Urothelium cell line (cell line): ENCODE measurements around the gene MSTN.

Source experiments
- DNase-seq: peaks from one replicate; pipeline ENCODE4 v3.0.0; 2011; ENCODE audit warnings: low spot score, mixed read lengths
- FAIRE-seq: peaks from 2 replicates; lab custom pipeline; 2011; peaks lifted over from hg19 to GRCh38; lab: Jason Lieb, UNC

The MSTN gene

GRCh38 chr2:190062601-190063000 lies at the start of gene MSTN:
Gene MSTN (minus strand): TSS chr2:190062729. CDS start chr2:190062596, 133 bp downstream.
- FAIRE-seq (no peak), DNase-seq (no peak)

DNA sequence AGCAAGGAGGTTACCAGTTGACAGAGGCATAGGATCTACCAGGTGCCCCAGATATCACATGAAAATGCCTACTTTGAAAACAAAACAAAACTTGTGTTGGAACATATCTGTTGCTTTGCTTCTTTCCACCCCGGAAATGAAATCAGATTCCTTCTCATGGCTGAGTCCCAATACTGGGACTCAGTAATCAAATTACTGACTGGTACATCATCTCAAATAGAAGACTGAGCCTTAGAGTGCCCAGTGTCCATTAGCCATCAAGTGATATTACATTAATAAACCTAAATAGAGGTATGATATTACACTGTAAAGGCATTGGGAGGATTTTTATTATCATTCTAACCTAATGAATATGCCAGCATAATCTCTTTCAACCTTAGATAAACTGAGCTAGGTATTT lies 48.6 kb upstream of the MSTN start:
- FAIRE-seq (no peak), DNase-seq (no peak)

DNA sequence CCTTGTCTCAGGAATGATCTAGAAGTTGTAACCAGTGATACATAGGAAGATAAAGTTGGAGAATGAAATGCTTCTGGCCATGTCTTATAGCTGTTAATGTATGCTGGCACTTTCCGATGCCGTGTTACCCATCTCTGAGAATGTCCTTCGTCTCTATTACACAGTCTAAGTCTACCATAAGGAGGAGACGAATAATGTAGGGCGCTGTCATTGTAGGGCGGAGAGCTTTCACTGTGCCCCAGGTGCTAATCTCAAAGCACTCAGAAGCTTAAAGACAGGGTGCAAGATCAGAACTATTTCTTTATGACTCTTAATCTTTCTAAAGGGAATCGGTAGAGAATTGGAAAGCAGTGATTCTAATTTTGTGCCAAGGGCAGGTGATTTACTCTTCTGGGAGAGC lies 48.2 kb upstream of the MSTN start:
- DNase-seq: no peak
- no peak for FAIRE-seq

DNA sequence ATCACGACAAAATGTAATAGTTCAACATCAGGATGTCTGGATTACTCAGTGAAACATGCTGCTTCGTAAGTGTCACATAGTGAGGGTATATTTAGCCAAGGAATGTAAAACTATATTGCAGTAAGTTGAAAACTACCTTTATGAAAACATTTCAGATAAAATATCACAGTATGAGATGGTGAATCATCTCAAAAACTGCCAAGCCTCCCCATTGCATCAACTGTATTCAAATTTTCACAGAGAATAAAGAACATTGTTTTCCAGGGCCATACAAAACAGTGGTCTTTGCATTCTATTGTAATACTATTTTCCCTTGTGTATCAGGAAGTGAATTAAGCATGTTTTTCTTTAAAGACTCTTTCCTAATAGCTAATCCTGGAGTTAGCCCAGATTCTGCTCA lies 47.6 kb upstream of the MSTN start:
- FAIRE-seq (no peak), DNase-seq (no peak)

- FAIRE-seq: no peak
- no peak for DNase-seq
These were observed 44.9 kb upstream of the MSTN start for GRCh38 chr2:190107409-190107808.

- DNase-seq (no peak), FAIRE-seq (no peak)
These were observed 44.3 kb upstream of the MSTN start for GRCh38 chr2:190106783-190107182.

DNA sequence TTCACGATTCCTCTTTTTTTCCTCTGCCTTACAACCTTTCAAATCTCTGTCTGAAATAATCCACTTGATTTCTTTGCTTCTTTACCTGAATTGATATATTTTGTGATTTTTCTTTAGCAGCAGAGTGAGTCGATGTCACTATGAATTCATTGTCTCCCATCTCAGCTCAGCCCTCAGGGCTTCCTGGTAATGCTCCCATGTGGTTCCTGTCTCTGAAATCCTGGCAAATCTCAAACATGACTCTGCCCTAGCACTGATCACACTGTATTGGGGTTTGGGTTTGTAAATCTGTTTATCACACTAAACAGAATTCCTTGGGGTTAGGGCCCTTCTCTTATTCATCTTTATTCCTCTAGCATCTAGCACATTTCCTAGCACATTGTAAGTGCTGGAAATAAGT lies 43.0 kb upstream of the MSTN start:
- DNase-seq (no peak), FAIRE-seq (no peak)

GRCh38 chr2:190103144-190103543 lies 40.6 kb upstream of the MSTN start:
- DNase-seq: no peak

DNA sequence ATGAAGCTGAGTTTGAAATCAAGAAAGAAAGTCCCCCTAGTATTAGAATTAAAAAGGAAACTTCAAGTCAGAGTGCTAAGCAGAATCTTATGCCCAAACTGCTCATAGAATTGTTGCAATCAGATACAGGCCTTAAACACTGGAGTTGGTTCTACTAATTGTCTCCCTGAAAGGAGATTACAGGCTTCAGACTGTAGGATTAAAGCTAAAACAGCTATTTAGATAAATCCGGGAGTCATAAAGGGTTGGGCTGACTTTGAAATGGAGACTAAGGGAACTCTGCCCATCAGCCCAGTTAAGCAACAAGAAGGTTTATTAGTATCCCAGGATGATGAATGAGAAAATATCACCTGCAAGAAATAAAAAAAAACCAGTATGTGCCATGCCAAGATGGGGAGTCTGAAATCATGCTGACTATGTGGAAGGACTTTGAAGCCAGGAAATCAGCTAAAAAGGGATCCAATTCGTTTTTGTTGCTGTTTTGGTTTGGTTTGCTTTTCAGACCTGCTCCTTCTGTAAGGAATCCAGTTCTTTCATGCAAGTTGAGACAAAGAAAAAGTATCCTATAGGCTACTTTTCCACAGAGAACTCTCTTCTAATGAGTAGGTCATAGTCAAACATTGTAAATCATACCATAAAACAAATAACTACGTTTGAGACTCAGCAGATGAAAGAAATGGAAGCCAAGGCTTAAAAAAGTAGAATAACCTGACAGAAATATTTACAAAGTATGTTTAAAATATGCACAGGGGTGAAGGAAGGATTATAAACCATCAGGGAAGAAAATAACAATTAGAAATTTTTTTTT lies 37.6 kb upstream of the MSTN start:
- FAIRE-seq: no peak

More at GRCh38 chr2:190103144-190103543, 40.6 kb upstream of the MSTN start:
- no peak for FAIRE-seq

GRCh38 chr2:190098851-190099250 lies 36.3 kb upstream of the MSTN start:
- DNase-seq: no peak

More for the DNA sequence above, 37.6 kb upstream of the MSTN start:
- no peak for DNase-seq

DNA sequence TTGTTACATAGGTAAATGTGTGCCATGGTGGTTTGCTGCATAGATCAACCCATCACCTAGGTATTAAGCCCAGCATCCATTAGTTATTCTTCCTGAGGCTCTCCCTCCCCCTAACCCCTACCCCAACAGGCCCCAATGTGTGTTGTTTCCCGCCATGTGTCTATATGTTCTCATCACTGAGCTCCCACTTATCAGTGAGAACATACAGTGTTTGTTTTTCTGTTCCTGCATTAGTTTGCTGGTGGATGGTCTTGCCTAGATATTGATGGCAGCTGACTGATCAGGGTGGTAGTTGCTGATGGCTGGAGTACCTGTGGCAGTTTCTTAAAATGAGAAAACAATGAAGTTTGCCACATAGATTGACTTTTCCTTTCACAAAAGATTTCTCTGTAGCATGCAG lies 34.6 kb upstream of the MSTN start:
- FAIRE-seq (no peak), DNase-seq (no peak)

More at GRCh38 chr2:190098851-190099250, 36.3 kb upstream of the MSTN start:
- FAIRE-seq: no peak

- DNase-seq (no peak), FAIRE-seq (no peak)
These were observed 31.9 kb upstream of the MSTN start for GRCh38 chr2:190094316-190094871.

- FAIRE-seq: no peak
- DNase-seq: no peak
These were observed 31.3 kb upstream of the MSTN start for GRCh38 chr2:190093793-190094192.

DNA sequence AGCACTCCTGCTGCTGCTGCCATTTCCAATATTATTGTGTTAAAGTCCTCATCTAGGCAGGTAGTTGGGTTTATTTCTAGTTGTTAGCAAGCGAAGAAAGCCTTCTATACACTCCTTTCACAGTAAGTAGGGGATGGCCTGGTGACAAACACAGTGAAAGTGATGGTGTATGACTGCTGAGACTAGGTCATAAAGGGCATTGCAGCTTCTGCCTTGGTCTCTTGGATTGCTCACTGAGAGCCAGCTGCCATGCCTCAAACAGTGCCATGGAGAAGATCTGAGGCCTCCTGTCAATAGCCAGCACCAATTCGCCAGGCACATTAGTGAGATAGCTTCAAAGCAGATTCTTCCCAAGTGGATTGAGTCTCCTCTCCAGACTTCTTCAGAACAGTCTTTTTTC lies 27.6 kb upstream of the MSTN start:
- DNase-seq (no peak), FAIRE-seq (no peak)

DNA sequence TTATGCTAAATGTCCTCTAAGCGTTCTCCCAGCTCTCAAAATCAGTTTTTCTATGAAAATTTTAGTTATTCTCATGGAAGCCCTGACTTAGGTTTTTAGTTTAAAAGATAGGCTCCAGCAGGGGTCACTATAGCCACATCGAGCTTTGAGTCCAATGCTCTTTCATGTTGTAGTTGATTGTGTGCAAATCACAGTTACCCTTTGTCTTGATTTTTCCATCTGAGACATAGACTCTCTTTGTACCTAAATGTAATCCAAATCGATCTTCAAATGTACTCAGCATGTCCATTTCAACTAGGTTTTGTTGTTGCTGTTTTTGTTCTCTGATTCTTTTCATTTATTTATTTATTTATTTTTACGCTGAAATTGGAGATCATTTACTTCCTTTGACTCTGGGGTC lies 26.4 kb upstream of the MSTN start:
- peak; percentile 36 for DNase-seq
- no peak for FAIRE-seq

- DNase-seq (no peak), FAIRE-seq (no peak)
These were observed 22.2 kb upstream of the MSTN start for GRCh38 chr2:190084704-190085103.

DNA sequence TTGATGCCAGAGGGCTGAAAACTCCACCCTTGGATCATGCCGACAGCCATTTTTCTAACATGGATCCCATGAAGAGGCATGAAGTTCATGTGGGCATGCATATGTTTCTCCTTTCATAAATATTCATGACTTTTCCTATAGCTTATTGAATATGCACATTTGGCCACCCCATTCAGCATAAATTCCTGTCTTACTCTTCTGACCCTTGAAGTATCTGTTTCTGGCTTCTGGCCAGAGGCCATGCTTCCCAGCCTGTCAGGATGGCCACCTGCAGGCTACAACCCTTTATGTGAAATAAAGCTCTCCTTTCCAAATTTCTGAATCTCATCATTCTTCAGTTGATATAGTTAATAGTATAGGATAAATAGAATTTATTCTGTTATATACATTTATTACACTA lies 19.6 kb upstream of the MSTN start:
- DNase-seq: no peak
- no peak for FAIRE-seq

DNA sequence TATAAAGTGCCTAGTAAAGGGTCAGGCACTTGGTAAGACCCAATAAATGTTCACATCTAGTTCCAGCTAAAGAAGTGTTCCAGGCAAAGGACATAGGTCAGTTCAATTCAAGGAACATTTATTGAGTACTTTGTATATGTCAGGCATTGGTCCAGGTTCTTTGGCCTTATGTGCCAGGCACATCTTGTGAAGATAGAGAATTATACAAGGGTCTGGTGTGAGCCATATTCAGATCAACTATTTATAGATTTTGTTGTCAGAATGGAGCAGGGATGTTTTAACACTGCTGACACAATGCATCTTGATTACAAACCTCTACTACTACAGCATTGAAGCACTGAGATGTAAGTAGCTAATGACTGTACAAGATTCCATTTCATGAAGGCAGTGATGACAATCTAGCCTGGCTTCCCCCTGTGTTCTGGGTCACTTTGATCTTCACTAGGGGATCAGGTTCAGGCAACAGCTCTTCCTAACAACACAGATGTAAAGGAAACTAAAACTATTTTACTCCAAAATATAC lies 18.1 kb upstream of the MSTN start:
- FAIRE-seq: no peak
- DNase-seq: no peak

GRCh38 chr2:190079160-190079559 lies 16.6 kb upstream of the MSTN start:
- no peak for DNase-seq
- no peak for FAIRE-seq

GRCh38 chr2:190075623-190076022 lies 13.1 kb upstream of the MSTN start:
- DNase-seq (no peak), FAIRE-seq (no peak)

- FAIRE-seq: no peak
- peak; percentile 23 for DNase-seq
These were observed 7.6 kb upstream of the MSTN start for GRCh38 chr2:190069936-190070696.

DNA sequence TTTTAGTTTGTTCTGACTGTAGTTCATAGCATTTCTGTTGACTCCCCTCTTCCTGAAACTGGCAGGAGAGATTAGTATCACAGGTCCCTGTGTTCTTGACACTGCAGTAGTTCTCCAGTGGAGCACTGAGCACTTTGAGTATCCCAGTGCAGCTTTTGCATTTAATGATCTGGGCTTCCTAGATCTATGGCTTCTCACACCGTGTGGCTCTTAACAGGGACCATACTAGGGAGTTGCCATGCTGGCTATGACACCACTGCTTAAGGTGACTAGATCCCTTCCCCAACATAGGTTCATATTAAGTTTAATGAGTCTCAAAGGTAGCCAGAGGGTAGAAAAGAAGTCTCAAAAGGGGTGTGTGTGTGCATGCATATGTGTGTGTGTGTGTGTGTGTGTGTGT lies 6.2 kb upstream of the MSTN start:
- FAIRE-seq (peak; percentile 9), DNase-seq (no peak)
